PFSK-1 (cell line): ENCODE data around the gene TTBK2.

Source experiments
- FOXP2 ChIP-seq: optimal IDR thresholded peaks from 2 replicates; pipeline ENCODE3; 2011; ENCODE audit warnings: borderline replicate concordance, control low read depth, inconsistent platforms; ENCODE audit not compliant: insufficient read depth; ENCODE audit errors: extremely low read length, extremely low read depth
- POLR2AphosphoS5 ChIP-seq: IDR thresholded peaks from 2 replicates; pipeline ENCODE4 v1.6.1; 2012; ENCODE audit warnings: low read depth, mild to moderate bottlenecking, control low read depth, low read length, moderate library complexity
- SIN3A ChIP-seq: IDR thresholded peaks from 2 replicates; pipeline ENCODE4 v1.6.1; 2012; ENCODE audit warnings: mild to moderate bottlenecking, low read length, moderate library complexity, borderline replicate concordance; ENCODE audit not compliant: insufficient read depth
- TAF1 ChIP-seq: IDR thresholded peaks from 2 replicates; pipeline ENCODE4 v1.6.1; 2012; ENCODE audit warnings: low read length, control low read depth, borderline replicate concordance; ENCODE audit not compliant: insufficient read depth
- TF ChIP-seq, protein P1 (sequence below), 2 experiments: IDR thresholded peaks; 2 replicates each; pipeline versions ENCODE4 v1.6.1 to v1.8.0; 2011 to 2012; ENCODE audit warnings: low read depth in 2 of 2, low read length in 2 of 2, control low read depth in 1 of 2, inconsistent platforms in 1 of 2, mild to moderate bottlenecking in 1 of 2, moderate library complexity in 1 of 2; ENCODE audit not compliant: insufficient read depth in 1 of 2

The TTBK2 gene

DNA sequence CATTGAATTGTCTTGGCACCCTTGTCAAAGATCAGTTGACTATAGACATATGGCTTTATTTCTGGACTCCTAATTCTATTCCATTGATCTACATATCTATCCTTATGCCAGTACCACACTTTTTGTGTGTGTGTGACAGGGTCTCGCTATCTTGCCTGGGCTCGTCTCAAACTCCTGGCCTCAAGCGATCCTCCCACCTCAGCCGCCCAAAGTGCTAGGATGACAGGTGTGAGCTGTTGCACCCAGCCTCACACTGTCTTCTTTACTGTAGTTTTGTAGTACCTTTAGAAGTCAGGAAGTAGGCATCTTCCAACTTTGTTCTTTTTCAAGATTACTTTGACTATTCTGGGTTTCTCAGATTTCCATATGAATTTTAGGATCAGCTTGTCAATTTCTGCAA, 208.0 kb downstream of the TTBK2 start:
- no peak for TF ChIP-seq FOXP2
- TF ChIP-seq TAF1: no peak
- TF ChIP-seq SIN3A: no peak

DNA sequence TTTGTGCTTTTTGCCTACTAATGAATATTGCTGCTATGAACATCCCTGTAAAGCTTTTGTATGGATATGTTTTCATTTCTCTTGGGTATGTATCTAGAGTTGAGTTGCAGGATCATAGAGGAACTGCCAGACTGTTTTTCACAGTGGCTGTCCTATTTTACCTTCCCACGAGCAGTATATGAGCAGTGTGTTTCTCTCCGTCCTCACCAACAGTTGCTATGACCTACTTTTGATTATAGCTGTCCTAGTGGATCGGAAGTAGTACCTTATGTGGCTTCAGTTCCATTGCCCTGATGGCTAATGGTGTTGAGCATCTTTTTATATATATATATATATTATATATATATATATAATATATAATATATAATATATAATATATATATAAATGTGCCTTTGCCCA, 208.8 kb downstream of the TTBK2 start:
- TF ChIP-seq TAF1 (no peak), FOXP2 (no peak), SIN3A (no peak), POLR2AphosphoS5 (no peak)
- TF ChIP-seq, protein P1, sequence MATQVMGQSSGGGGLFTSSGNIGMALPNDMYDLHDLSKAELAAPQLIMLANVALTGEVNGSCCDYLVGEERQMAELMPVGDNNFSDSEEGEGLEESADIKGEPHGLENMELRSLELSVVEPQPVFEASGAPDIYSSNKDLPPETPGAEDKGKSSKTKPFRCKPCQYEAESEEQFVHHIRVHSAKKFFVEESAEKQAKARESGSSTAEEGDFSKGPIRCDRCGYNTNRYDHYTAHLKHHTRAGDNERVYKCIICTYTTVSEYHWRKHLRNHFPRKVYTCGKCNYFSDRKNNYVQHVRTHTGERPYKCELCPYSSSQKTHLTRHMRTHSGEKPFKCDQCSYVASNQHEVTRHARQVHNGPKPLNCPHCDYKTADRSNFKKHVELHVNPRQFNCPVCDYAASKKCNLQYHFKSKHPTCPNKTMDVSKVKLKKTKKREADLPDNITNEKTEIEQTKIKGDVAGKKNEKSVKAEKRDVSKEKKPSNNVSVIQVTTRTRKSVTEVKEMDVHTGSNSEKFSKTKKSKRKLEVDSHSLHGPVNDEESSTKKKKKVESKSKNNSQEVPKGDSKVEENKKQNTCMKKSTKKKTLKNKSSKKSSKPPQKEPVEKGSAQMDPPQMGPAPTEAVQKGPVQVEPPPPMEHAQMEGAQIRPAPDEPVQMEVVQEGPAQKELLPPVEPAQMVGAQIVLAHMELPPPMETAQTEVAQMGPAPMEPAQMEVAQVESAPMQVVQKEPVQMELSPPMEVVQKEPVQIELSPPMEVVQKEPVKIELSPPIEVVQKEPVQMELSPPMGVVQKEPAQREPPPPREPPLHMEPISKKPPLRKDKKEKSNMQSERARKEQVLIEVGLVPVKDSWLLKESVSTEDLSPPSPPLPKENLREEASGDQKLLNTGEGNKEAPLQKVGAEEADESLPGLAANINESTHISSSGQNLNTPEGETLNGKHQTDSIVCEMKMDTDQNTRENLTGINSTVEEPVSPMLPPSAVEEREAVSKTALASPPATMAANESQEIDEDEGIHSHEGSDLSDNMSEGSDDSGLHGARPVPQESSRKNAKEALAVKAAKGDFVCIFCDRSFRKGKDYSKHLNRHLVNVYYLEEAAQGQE (IDR thresholded peaks at IDR 0.05; ENCODE audit: insufficient read depth in 1 of 2, low read depth in 2 of 2, low read length in 2 of 2): no peak

GRCh38 chr15:42710662-42711061, 209.9 kb downstream of the TTBK2 start:
- TF ChIP-seq FOXP2 (no peak), SIN3A (no peak), TAF1 (no peak), POLR2AphosphoS5 (no peak)
- TF ChIP-seq, protein P1 (IDR thresholded peaks at IDR 0.05; ENCODE audit: insufficient read depth in 1 of 2, low read depth in 2 of 2, low read length in 2 of 2): no peak

GRCh38 chr15:42707873-42708544, 212.6 kb downstream of the TTBK2 start:
- TF ChIP-seq FOXP2 (no peak), TAF1 (no peak), POLR2AphosphoS5 (no peak), SIN3A (no peak)
- TF ChIP-seq, protein P1 (IDR thresholded peaks at IDR 0.05; ENCODE audit: insufficient read depth in 1 of 2, low read depth in 2 of 2, low read length in 2 of 2): no peak

DNA sequence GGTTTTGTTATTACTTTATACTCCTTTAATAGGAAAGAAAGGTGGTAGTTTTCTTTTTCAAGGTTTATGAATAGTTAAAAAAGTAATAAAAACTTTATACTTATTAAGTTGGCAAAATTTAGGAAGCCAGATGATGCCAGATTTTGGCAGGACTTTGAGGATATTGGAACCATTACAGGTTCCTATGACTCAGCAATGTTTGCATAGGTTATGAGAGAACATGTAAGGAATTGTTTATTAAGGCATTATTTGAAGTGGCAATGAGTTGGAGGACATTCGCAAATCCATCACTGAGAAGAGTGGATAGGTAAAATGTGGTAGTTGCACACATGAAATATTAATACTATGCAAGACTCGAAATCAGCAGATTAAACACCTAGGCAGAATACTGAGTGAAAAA, 213.5 kb downstream of the TTBK2 start:
- no peak for TF ChIP-seq POLR2AphosphoS5
- TF ChIP-seq, protein P1 (IDR thresholded peaks at IDR 0.05; ENCODE audit: insufficient read depth in 1 of 2, low read depth in 2 of 2, low read length in 2 of 2): no peak
- no peak for TF ChIP-seq SIN3A
